Peyer's patch (tissue), 4 donors: ENCODE data around the gene KLK7.

Source experiments
- CTCF ChIP-seq, 6 experiments: fragments of 450-650 bp in 4 of 6; fragments of 200-600 bp in 2 of 6; sonication (generic) in 1 of 6; IDR thresholded peaks; one replicate each; pipeline ENCODE4 v1.5.1; 2017 to 2019; ENCODE audit warnings: antibody characterized with exemption in 6 of 6, mild to moderate bottlenecking in 3 of 6, moderate library complexity in 1 of 6
- POLR2A ChIP-seq, 2 donors: fragments of 450-650 bp; IDR thresholded peaks; one replicate each; pipeline ENCODE4 v1.5.1; 2017; ENCODE audit warnings: antibody characterized with exemption in 2 of 2, mild to moderate bottlenecking in 2 of 2, moderate library complexity in 2 of 2

- TF ChIP-seq CTCF (IDR thresholded peaks at IDR 0.05): no peak
- TF ChIP-seq POLR2A (IDR thresholded peaks at IDR 0.05): no peak
Measured at GRCh38 chr19:51027126-51027806, 43.5 kb upstream of the KLK7 start.
